ENCODE measurements around the gene DNAJC21. TPM values are rescaled to one million over a fixed set of nuclear protein-coding genes. Genes with fewer than 3 reads are reported as not detected.

The DNAJC21 gene
- total and polyA plus RNA-seq, 3 donors from 2014 or later, result 58.3 to 75.4 (median 63.0) TPM

GRCh38 chr5:34991486-34992238 is 62.3 kb downstream of the DNAJC21 start:
- H3K36me3 ChIP-seq (ENCODE audit: low read depth, missing control alignments), result no peaks in the 10 kb centered on the region
- peaks cover 4% of the 10 kb centered on the region for H3K4me1 ChIP-seq
- 78 to 79% methylated on average over 2 of the region's 2 CpGs for WGBS, 2 donors
- H3K4me3 ChIP-seq, result no peak overlapping the region
- no peaks in the 10 kb centered on the region for H3K27me3 ChIP-seq
- intact Hi-C loops (cut with DNase I; ENCODE audit: low total_unique reads), result no loop called here
- H3K27ac ChIP-seq, result no peak overlapping the region
- H3K9me3 ChIP-seq, result no peaks in the 10 kb centered on the region
- no peak for DNase-seq
- TF ChIP-seq CTCF (IDR thresholded peaks at IDR 0.05) (no peak), POLR2A (IDR thresholded peaks at IDR 0.05) (no peak)

GRCh38 chr5:34993951-34994350 is 64.6 kb downstream of the DNAJC21 start:
- H3K36me3 ChIP-seq (ENCODE audit: low read depth, missing control alignments), result no peaks in the 10 kb centered on the region
- 84 to 91% methylated on average over 8 of the region's 8 CpGs for WGBS, 2 donors
- DNase-seq, result no peak
- H3K4me3 ChIP-seq, result no peak overlapping the region
- TF ChIP-seq CTCF (IDR thresholded peaks at IDR 0.05) (no peak), POLR2A (IDR thresholded peaks at IDR 0.05) (no peak)
- peaks cover 4% of the 10 kb centered on the region for H3K4me1 ChIP-seq
- H3K9me3 ChIP-seq, result no peaks in the 10 kb centered on the region
- intact Hi-C loops (cut with DNase I; ENCODE audit: low total_unique reads), result no loop called here
- no peaks in the 10 kb centered on the region for H3K27me3 ChIP-seq
- no peak overlapping the region for H3K27ac ChIP-seq

GRCh38 chr5:34996261-34996660 is 66.9 kb downstream of the DNAJC21 start:
- intact Hi-C loops (cut with DNase I; ENCODE audit: low total_unique reads), result no loop called here
- Histone ChIP-seq H3K4me3 (no peak overlapping the region), H3K27ac (no peak overlapping the region), H3K36me3 (ENCODE audit: low read depth, missing control alignments) (no peaks in the 10 kb centered on the region), H3K9me3 (no peaks in the 10 kb centered on the region), H3K4me1 (peaks cover 4% of the 10 kb centered on the region), H3K27me3 (no peaks in the 10 kb centered on the region)
- no peak for DNase-seq
- TF ChIP-seq CTCF (IDR thresholded peaks at IDR 0.05), result no peak
- no peak for TF ChIP-seq POLR2A (IDR thresholded peaks at IDR 0.05)
- 85 to 88% methylated on average over 2 of the region's 2 CpGs for WGBS, 2 donors

- WGBS, 2 donors, result 71 to 73% methylated on average over 6 of the region's 6 CpGs
- no peak for DNase-seq
Observed at GRCh38 chr5:34998058-34998789, 68.9 kb downstream of the DNAJC21 start.

GRCh38 chr5:35001842-35002241 is 72.5 kb downstream of the DNAJC21 start:
- intact Hi-C loops (cut with DNase I; ENCODE audit: low total_unique reads), result no loop called here
- DNase-seq, result no peak
- TF ChIP-seq POLR2A (IDR thresholded peaks at IDR 0.05) (no peak), CTCF (IDR thresholded peaks at IDR 0.05) (no peak)
- Histone ChIP-seq H3K4me3 (no peak overlapping the region), H3K9me3 (no peaks in the 10 kb centered on the region), H3K27me3 (no peaks in the 10 kb centered on the region), H3K4me1 (no peaks in the 10 kb centered on the region), H3K27ac (no peak overlapping the region), H3K36me3 (ENCODE audit: low read depth, missing control alignments) (no peaks in the 10 kb centered on the region)
- 43 to 82% methylated on average over 3 of the region's 3 CpGs for WGBS, 2 donors

More at GRCh38 chr5:34998058-34998789, 68.9 kb downstream of the DNAJC21 start:
- H3K4me3 ChIP-seq, result no peak overlapping the region
- peaks cover 4% of the 10 kb centered on the region for H3K4me1 ChIP-seq
- no peak for TF ChIP-seq POLR2A (IDR thresholded peaks at IDR 0.05)
- H3K36me3 ChIP-seq (ENCODE audit: low read depth, missing control alignments), result no peaks in the 10 kb centered on the region
- H3K27me3 ChIP-seq, result no peaks in the 10 kb centered on the region
- no peak overlapping the region for H3K27ac ChIP-seq
- intact Hi-C loops (cut with DNase I; ENCODE audit: low total_unique reads), result no loop called here
- no peaks in the 10 kb centered on the region for H3K9me3 ChIP-seq

All from testis (tissue), 3 donors.